ENCODE results near the gene CD44. TPM values are rescaled to one million over a fixed set of nuclear protein-coding genes. Genes with fewer than 3 reads are reported as not detected.

CD44 gene
- total and polyA plus RNA-seq, 4 experiments from 2014 or later: 390 to 809 (median 681) TPM

DNA sequence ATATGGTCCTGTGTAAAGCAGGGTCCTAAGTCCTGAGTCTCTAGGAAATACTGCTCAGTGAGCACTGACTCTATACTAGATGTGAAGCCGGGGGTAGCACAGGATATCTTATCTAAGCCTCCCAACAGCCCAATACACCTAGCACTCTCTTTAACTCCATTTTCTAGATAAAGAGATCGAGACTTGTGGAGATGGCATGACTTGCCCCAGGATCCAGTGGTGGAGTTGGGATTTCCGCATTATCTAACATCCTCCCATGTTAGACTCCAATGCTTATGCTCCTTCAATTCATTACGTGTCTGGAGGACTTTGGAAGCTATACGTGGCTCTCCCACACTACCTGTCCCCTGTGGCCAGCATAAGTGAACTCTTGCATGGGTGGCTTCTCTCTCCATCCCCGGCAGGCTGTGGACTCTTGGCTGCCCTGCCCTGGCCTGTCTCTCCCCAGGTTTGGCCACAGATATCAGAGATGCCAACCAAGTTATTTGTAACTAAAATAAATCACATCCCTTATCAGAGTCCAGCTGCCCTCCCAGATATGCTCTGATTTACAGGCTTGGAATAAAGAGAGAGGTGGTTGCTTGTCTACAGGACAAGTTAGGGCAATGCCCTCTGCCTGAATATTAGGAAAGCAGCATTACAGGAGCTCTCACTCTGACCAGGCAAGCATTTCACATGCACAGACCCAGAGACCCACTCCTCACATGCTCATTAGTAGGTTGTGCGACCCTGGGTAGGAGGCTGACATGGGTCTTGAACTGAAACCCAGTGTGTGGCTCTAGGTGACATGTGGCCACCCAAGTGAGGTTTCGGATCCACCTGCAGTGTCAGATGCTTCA is 4.5 kb downstream of the CD44 start:
- Histone ChIP-seq H3K36me3 (ENCODE audit: insufficient read depth, low read length) (peaks cover 6% of the 10 kb centered on the region), H3K27ac (ENCODE audit: low read depth, low read length) (peak overlapping the region; percentile 73), H3K4me1 (ENCODE audit: insufficient read depth, low read length) (peaks cover 67% of the 10 kb centered on the region), H3K27me3 (ENCODE audit: insufficient read depth, low read length) (no peaks in the 10 kb centered on the region), H3K4me3 (ENCODE audit: low read length in 2 of 2) (peak overlapping the region; percentile 55 to 59), H3K9me3 (ENCODE audit: control insufficient read depth in 1 of 2, low read length in 2 of 2) (no peaks in the 10 kb centered on the region)
- no peaks in the 10 kb centered on the region for H3K9me3 Mint-ChIP-seq
- ChIA-PET POLR2A (ENCODE audit: partially characterized antibody) (interaction anchor here (0.8 to 15.5 kb wide), 18 partner anchors 9 to 162 kb away, joined by 3 to 1106 read pairs (median 5); no protein-coding TSS in a partner anchor), CTCF (ENCODE audit: partially characterized antibody) (interaction anchor here (1.0 to 10.3 kb wide), 4 partner anchors 11 to 144 kb away, joined by 3 to 151 read pairs (median 4); no protein-coding TSS in a partner anchor)
- intact Hi-C loops (cut with micrococcal nuclease): loop anchor here (1.0 to 5.0 kb wide), 8 partner anchors 9 to 249 kb away; partner anchors contain the start of genes APIP and PDHX
- peak overlapping the region; percentile 83 to 99 (median 98) for H3K4me3 Mint-ChIP-seq
- H3K4me1 Mint-ChIP-seq: peaks cover 54 to 88% (median 65%) of the 10 kb centered on the region in 4 donors
- peaks cover 38 to 87% of the 10 kb centered on the region in 2 donors for H3K36me3 Mint-ChIP-seq
- H3K27ac Mint-ChIP-seq: peak overlapping the region; percentile 93 to 100 (median 95)
- H3K27me3 Mint-ChIP-seq: no peaks in the 10 kb centered on the region
- peak in 1 of 5 donors; percentile 4 for DNase-seq

DNA sequence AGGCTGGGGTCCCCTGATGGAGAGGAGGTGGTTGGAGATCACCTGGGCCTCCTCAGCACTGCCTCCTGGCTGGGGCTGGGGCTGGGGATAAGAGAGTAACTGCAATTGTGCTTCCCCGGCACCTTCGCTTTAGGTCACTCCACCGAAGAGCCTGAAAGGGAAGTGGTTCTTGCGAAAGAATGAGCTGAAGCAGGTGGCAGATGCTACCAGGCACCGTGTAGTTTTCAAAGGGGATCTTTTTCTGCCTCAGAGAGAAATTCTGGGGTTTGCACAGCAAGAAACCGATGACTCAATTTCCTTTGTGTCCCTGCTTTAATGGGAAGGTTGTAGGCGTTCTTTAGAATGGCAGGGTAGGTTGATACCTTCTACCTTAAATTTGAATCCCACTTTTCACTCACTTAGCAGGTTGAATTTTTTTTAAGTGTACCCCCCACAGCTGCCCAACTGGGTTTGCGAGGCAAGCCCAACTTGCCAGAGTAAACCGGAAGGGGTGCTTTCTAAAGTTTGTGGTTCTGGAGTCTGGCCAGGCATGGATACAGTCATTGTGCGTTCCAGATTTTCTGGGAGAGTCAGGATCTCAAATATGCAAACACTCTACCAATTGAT is 5.3 kb downstream of the CD44 start:
- POLR2A ChIA-PET (ENCODE audit: partially characterized antibody): interaction anchor here (1.0 to 15.5 kb wide), 18 partner anchors 8 to 161 kb away, joined by 3 to 1106 read pairs (median 5); no protein-coding TSS in a partner anchor
- Mint-ChIP-seq H3K27me3 (no peaks in the 10 kb centered on the region), H3K36me3 (peaks cover 45 to 88% of the 10 kb centered on the region in 2 donors), H3K9me3 (no peaks in the 10 kb centered on the region), H3K4me3 (peak overlapping the region; percentile 83 to 99 (median 98)), H3K27ac (peak overlapping the region; percentile 93 to 100 (median 95)), H3K4me1 (peaks cover 60 to 88% (median 70%) of the 10 kb centered on the region in 4 donors)
- Histone ChIP-seq H3K4me3 (ENCODE audit: low read length in 2 of 2) (peak overlapping the region; percentile 55 to 59), H3K9me3 (ENCODE audit: control insufficient read depth in 1 of 2, low read length in 2 of 2) (no peaks in the 10 kb centered on the region), H3K36me3 (ENCODE audit: insufficient read depth, low read length) (peaks cover 6% of the 10 kb centered on the region), H3K27ac (ENCODE audit: low read depth, low read length) (peak overlapping the region; percentile 73), H3K4me1 (ENCODE audit: insufficient read depth, low read length) (peaks cover 72% of the 10 kb centered on the region), H3K27me3 (ENCODE audit: insufficient read depth, low read length) (no peaks in the 10 kb centered on the region)
- CTCF ChIA-PET (ENCODE audit: partially characterized antibody): interaction anchor here (1.0 to 10.3 kb wide), 4 partner anchors 10 to 144 kb away, joined by 3 to 151 read pairs (median 4); no protein-coding TSS in a partner anchor
- peak; percentile 67 to 90 (median 76) for DNase-seq
- intact Hi-C loops (cut with micrococcal nuclease): loop anchor here (1.0 to 5.0 kb wide), 8 partner anchors 8 to 248 kb away; partner anchors contain the start of genes APIP and PDHX

DNA sequence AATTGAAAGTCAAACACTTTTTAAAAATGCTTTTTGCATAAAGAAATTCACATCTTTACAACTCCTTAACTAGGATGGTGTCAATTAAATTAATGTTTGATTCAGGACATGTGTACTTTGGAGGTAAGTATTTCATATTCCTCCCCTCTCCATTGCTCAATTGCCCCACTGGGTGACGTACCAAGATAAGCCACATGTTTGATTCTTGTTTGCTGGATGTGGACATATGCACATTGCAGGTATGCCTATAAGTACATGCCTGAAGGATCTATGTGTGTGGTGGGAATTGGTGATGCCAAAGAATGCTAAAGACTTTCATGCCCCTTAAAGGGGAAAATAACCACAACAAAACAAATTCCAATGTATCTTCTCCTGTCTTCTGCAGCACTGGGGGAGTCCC is 5.8 kb downstream of the CD44 start:
- peak in 2 of 5 donors; percentile 5 to 58 for DNase-seq
- ChIA-PET POLR2A (ENCODE audit: partially characterized antibody) (interaction anchor here (1.0 to 15.5 kb wide), 14 partner anchors 18 to 161 kb away, joined by 3 to 1106 read pairs (median 5); no protein-coding TSS in a partner anchor), CTCF (ENCODE audit: partially characterized antibody) (interaction anchor here (1.0 to 10.3 kb wide), 3 partner anchors 18 to 145 kb away, joined by 3 to 151 read pairs (median 4); no protein-coding TSS in a partner anchor)
- no peaks in the 10 kb centered on the region for H3K9me3 Mint-ChIP-seq
- Histone ChIP-seq H3K27me3 (ENCODE audit: insufficient read depth, low read length) (no peaks in the 10 kb centered on the region), H3K27ac (ENCODE audit: low read depth, low read length) (peak overlapping the region; percentile 73), H3K9me3 (ENCODE audit: control insufficient read depth in 1 of 2, low read length in 2 of 2) (no peaks in the 10 kb centered on the region), H3K4me3 (ENCODE audit: low read length in 2 of 2) (peak overlapping the region; percentile 25 to 59), H3K36me3 (ENCODE audit: insufficient read depth, low read length) (peaks cover 6% of the 10 kb centered on the region), H3K4me1 (ENCODE audit: insufficient read depth, low read length) (peaks cover 78% of the 10 kb centered on the region)
- peak overlapping the region; percentile 93 to 100 (median 95) for H3K27ac Mint-ChIP-seq
- peaks cover 64 to 94% (median 75%) of the 10 kb centered on the region in 4 donors for H3K4me1 Mint-ChIP-seq
- H3K27me3 Mint-ChIP-seq: no peaks in the 10 kb centered on the region
- peaks cover 51 to 89% of the 10 kb centered on the region in 2 donors for H3K36me3 Mint-ChIP-seq
- intact Hi-C loops (cut with micrococcal nuclease): loop anchor here (1.0 to 5.0 kb wide), 8 partner anchors 7 to 247 kb away; partner anchors contain the start of genes APIP and PDHX
- peak overlapping the region; percentile 83 to 99 (median 98) for H3K4me3 Mint-ChIP-seq

DNA sequence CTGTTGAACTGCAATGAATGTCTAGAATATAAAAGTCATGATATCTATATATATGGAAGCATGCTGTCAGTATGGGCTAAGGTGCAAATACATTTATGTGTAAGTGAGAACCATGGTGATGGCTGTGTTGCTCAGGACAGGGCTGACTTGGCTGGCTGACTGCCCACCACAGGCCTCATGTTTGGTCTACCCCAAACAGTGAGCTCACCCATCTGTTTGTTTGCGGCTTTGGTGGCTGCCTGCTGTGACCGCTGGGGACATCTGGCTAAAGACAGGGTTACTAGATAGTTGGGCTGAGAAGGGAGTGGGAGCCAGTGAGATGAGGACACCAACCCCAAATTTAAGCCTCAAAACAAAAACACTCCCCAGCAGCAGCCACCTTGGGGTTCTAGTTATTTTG is 6.3 kb downstream of the CD44 start:
- POLR2A ChIA-PET (ENCODE audit: partially characterized antibody): interaction anchor here (1.0 to 15.5 kb wide), 11 partner anchors 23 to 160 kb away, joined by 3 to 1106 read pairs (median 5); no protein-coding TSS in a partner anchor
- no peaks in the 10 kb centered on the region for H3K27me3 Mint-ChIP-seq

DNA sequence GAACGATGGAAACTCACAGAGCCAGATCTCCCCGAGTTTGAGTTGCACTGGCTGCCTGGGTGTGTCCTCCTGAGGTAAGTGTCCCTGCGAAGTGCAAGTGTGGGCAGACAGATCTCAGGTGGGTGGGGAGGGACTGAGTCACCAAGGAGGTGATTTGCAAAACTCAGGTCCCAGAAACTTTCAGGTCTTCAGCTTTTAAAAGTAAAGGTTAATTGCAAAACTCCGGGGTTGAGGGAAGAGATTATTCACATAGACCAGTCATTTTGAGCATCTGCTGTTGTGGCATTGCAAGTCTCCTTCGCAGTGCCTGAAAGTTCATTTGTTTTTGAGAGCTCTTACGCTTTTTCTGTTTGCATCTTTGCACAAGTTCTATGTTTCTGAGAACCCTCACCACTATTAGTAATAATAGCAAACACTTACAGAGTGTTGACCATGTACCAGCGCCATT is 7.1 kb downstream of the CD44 start:
- Mint-ChIP-seq H3K36me3 (peaks cover 62 to 86% of the 10 kb centered on the region in 2 donors), H3K4me1 (peaks cover 73 to 99% (median 87%) of the 10 kb centered on the region in 4 donors), H3K4me3 (peak overlapping the region; percentile 83 to 99 (median 98)), H3K9me3 (peaks cover 0 to 2% (median 0%) of the 10 kb centered on the region in 8 donors), H3K27ac (peak overlapping the region; percentile 93 to 100 (median 95)), H3K27me3 (no peaks in the 10 kb centered on the region)
- CTCF ChIA-PET (ENCODE audit: partially characterized antibody): interaction anchor here (1.1 to 10.3 kb wide), 6 partner anchors 9 to 159 kb away, joined by 3 to 151 read pairs (median 6); no protein-coding TSS in a partner anchor
- intact Hi-C loops (cut with micrococcal nuclease): loop anchor here (1.0 kb wide), 1 partner anchor 9 kb away; no protein-coding TSS in a partner anchor
- H3K36me3 ChIP-seq (ENCODE audit: insufficient read depth, low read length): peaks cover 6% of the 10 kb centered on the region
- H3K27ac ChIP-seq (ENCODE audit: low read depth, low read length): peak overlapping the region; percentile 73
- peak overlapping the region in 1 of 2 donors; percentile 59 for H3K4me3 ChIP-seq (ENCODE audit: low read length in 2 of 2)
- H3K4me1 ChIP-seq (ENCODE audit: insufficient read depth, low read length): peaks cover 91% of the 10 kb centered on the region
- no peaks in the 10 kb centered on the region for H3K27me3 ChIP-seq (ENCODE audit: insufficient read depth, low read length)
- DNase-seq: peak in 2 of 5 donors; percentile 36 to 87
- POLR2A ChIA-PET (ENCODE audit: partially characterized antibody): interaction anchor here (0.7 to 15.5 kb wide), 17 partner anchors 23 to 159 kb away, joined by 3 to 1106 read pairs (median 5); no protein-coding TSS in a partner anchor
- no peaks in the 10 kb centered on the region for H3K9me3 ChIP-seq (ENCODE audit: control insufficient read depth in 1 of 2, low read length in 2 of 2)

More for the DNA sequence above, 6.3 kb downstream of the CD44 start:
- H3K27ac Mint-ChIP-seq: peak overlapping the region; percentile 93 to 100 (median 95)
- CTCF ChIA-PET (ENCODE audit: partially characterized antibody): interaction anchor here (1.3 to 10.3 kb wide), 4 partner anchors 9 to 160 kb away, joined by 5 to 151 read pairs (median 8); no protein-coding TSS in a partner anchor
- H3K36me3 Mint-ChIP-seq: peaks cover 53 to 88% of the 10 kb centered on the region in 2 donors
- no peaks in the 10 kb centered on the region for H3K9me3 ChIP-seq (ENCODE audit: control insufficient read depth in 1 of 2, low read length in 2 of 2)
- no peaks in the 10 kb centered on the region for H3K9me3 Mint-ChIP-seq
- H3K4me3 Mint-ChIP-seq: peak overlapping the region; percentile 83 to 99 (median 98)
- peaks cover 65 to 97% (median 79%) of the 10 kb centered on the region in 4 donors for H3K4me1 Mint-ChIP-seq
- DNase-seq: peak in 2 of 5 donors; percentile 15 to 71
- peaks cover 6% of the 10 kb centered on the region for H3K36me3 ChIP-seq (ENCODE audit: insufficient read depth, low read length)
- H3K4me1 ChIP-seq (ENCODE audit: insufficient read depth, low read length): peaks cover 83% of the 10 kb centered on the region
- no peaks in the 10 kb centered on the region for H3K27me3 ChIP-seq (ENCODE audit: insufficient read depth, low read length)
- H3K27ac ChIP-seq (ENCODE audit: low read depth, low read length): peak overlapping the region; percentile 73
- H3K4me3 ChIP-seq (ENCODE audit: low read length in 2 of 2): peak overlapping the region in 1 of 2 donors; percentile 59
- intact Hi-C loops (cut with micrococcal nuclease): loop anchor here (2.0 kb wide), 2 partner anchors 72 to 94 kb away; no protein-coding TSS in a partner anchor

DNA sequence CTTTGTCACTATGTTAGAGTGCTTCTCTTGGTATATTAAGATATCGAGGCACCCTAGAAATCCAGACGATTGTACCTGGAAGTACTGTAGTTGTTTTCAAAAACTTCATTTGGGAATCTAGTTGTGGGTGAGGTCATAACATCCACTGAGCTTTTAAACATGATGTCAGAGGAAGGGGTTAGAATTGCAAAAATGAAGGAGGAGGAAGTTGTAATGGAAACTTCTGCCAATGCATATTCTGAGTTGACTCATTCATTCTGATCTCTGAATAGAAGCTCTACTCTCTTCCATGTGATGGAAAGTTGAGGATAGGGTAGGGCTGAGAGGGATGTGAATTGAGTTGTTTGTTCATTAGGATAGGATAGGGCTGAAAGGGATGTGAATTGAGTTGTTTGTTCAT is 7.7 kb downstream of the CD44 start:
- peaks cover 6% of the 10 kb centered on the region for H3K36me3 ChIP-seq (ENCODE audit: insufficient read depth, low read length)
- H3K27me3 ChIP-seq (ENCODE audit: insufficient read depth, low read length): no peaks in the 10 kb centered on the region
- peaks cover 0 to 3% (median 0%) of the 10 kb centered on the region in 8 donors for H3K9me3 Mint-ChIP-seq
- POLR2A ChIA-PET (ENCODE audit: partially characterized antibody): interaction anchor here (0.7 to 15.5 kb wide), 13 partner anchors 23 to 105 kb away, joined by 3 to 1106 read pairs (median 5); no protein-coding TSS in a partner anchor
- H3K4me1 Mint-ChIP-seq: peaks cover 78 to 99% (median 89%) of the 10 kb centered on the region in 4 donors
- peaks cover 97% of the 10 kb centered on the region for H3K4me1 ChIP-seq (ENCODE audit: insufficient read depth, low read length)
- H3K27me3 Mint-ChIP-seq: no peaks in the 10 kb centered on the region
- no peak overlapping the region for H3K4me3 ChIP-seq (ENCODE audit: low read length in 2 of 2)
- H3K27ac ChIP-seq (ENCODE audit: low read depth, low read length): peak overlapping the region; percentile 73
- H3K9me3 ChIP-seq (ENCODE audit: control insufficient read depth in 1 of 2, low read length in 2 of 2): no peaks in the 10 kb centered on the region
- intact Hi-C loops (cut with micrococcal nuclease): loop anchor here (1.0 kb wide), 1 partner anchor 9 kb away; no protein-coding TSS in a partner anchor
- CTCF ChIA-PET (ENCODE audit: partially characterized antibody): interaction anchor here (1.1 to 10.3 kb wide), 6 partner anchors 8 to 159 kb away, joined by 3 to 151 read pairs (median 6); no protein-coding TSS in a partner anchor
- H3K4me3 Mint-ChIP-seq: peak overlapping the region; percentile 83 to 99 (median 98)
- peak in 2 of 5 donors; percentile 25 to 47 for DNase-seq
- H3K36me3 Mint-ChIP-seq: peaks cover 61 to 86% of the 10 kb centered on the region in 2 donors
- H3K27ac Mint-ChIP-seq: peak overlapping the region; percentile 93 to 100 (median 95)

Data from CD4-positive, alpha-beta memory T cell (primary cell).